Left ventricle myocardium inferior (tissue), 1 donor: ENCODE measurements around the gene AZIN2. TPM values are rescaled to one million over a fixed set of nuclear protein-coding genes. Genes with fewer than 3 reads are reported as not detected.

Experiments
- DNase-seq: peaks from one replicate; pipeline ENCODE4 v3.0.0-alpha.2; 2020
- H3K27ac ChIP-seq: fragments of 200-600 bp; replicated peaks from 2 replicates; pipeline ENCODE4 v1.8.0; 2021
- H3K27me3 ChIP-seq: fragments of 200-600 bp; 2 replicates; pipeline ENCODE4 v1.8.0; 2021; ENCODE audit warnings: low read depth
- H3K36me3 ChIP-seq: fragments of 200-600 bp; 2 replicates; pipeline ENCODE4 v1.8.0; 2021
- H3K4me1 ChIP-seq: fragments of 200-600 bp; 2 replicates; pipeline ENCODE4 v1.8.0; 2021
- H3K4me3 ChIP-seq: fragments of 200-600 bp; 2 replicates; pipeline ENCODE4 v1.8.0; 2021; ENCODE audit warnings: mild to moderate bottlenecking, moderate library complexity
- H3K9me3 ChIP-seq: fragments of 200-600 bp; replicated peaks from 2 replicates; pipeline ENCODE4 v1.8.0; 2021
- CTCF ChIP-seq: fragments of 200-600 bp; IDR thresholded peaks from 2 replicates; pipeline ENCODE4 v1.8.0; 2021; ENCODE audit warnings: antibody characterized with exemption, mild to moderate bottlenecking, borderline replicate concordance
- intact Hi-C: fragments of 100-400 bp; cut with micrococcal nuclease; formaldehyde crosslinking; loops from one replicate; pipeline ENCODE4 v1.11.0; 2022
- total RNA-seq: library from RNA; stranded (reverse); fragmentation: NEBNext Ultra II Directional; extraction: Animal tissue kit (Norgen Biotek cat#: 25700); gene quantifications from one replicate; pipeline ENCODE4 v1.2.1, GENCODE V29; 2021
- donor health status: DM: no; HTN: yes; CAD: no; lungs with severe emphysema.

AZIN2 gene
- total RNA-seq, 1 donor from 2014 or later: 2.8 TPM

DNA sequence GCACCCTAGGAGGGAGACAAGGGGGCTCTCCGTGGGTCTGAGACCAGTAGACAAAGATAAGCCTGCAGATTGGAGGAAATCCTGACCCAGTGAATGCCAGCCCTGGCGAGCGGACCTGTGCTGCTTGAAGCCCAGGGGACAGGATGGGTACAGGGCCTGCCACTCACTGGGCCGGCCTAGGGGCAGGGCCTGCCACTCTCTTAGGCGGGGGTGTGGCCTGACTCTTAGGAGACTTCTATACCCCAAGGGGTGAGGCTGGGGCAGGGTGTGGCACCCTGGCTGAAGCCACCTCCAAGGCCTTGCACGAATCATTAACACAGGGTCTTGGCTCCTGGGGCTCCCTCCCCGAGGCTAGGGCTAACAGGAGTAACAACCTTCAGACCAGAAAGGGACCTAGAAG lies 70.2 kb downstream of the AZIN2 start:
- DNase-seq: no peak
- H3K27me3 ChIP-seq: no peaks in the 10 kb centered on the region
- peaks cover 49% of the 10 kb centered on the region for H3K4me1 ChIP-seq
- no peak for TF ChIP-seq CTCF
- intact Hi-C loops: no loop called here
- H3K9me3 ChIP-seq: no peaks in the 10 kb centered on the region
- H3K36me3 ChIP-seq: peaks cover 17% of the 10 kb centered on the region
- peak overlapping the region; percentile 90 for H3K27ac ChIP-seq
- H3K4me3 ChIP-seq: no peak overlapping the region

DNA sequence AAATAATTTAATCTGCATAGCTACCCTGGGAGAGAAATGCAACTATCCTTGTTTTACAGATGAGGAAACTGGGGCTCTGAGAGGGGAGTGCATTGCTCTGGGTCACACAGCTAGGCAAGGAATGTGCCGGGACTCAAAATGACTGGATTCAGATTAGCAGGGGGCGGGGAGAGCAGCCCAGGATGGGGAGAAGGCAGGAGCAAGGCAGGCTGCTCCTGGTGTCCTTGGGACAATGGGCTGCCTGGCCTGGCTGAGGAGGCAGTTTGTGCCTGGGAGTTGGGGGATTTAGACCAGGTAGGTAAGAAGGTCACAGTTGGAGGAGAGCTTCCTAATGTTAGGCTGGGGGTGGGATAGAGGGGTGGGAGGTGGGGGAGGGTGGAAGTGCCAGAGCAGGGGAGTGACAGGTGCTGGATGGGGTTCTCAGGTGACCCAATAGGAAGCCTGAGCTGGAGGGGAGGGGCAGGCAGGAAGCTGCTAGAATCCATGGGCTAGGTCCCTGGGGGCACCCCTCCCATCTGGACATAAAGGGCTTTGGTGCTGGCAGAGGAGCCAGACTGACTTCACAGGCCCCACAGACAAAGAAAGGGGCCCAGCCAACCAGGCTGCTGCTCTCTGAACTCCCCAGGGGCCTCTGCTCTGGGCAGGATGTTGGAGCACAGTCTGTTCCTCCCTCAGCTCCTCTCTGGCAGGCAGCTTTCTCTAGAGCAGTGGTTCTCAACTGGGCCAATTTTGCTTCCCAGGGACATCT lies 71.9 kb downstream of the AZIN2 start:
- peaks cover 3% of the 10 kb centered on the region for H3K36me3 ChIP-seq
- no peak for TF ChIP-seq CTCF
- peaks cover 55% of the 10 kb centered on the region for H3K4me1 ChIP-seq
- peak; percentile 91 for DNase-seq
- H3K4me3 ChIP-seq: no peak overlapping the region
- peak overlapping the region; percentile 90 for H3K27ac ChIP-seq
- H3K27me3 ChIP-seq: no peaks in the 10 kb centered on the region
- no peaks in the 10 kb centered on the region for H3K9me3 ChIP-seq
- intact Hi-C loops: no loop called here

DNA sequence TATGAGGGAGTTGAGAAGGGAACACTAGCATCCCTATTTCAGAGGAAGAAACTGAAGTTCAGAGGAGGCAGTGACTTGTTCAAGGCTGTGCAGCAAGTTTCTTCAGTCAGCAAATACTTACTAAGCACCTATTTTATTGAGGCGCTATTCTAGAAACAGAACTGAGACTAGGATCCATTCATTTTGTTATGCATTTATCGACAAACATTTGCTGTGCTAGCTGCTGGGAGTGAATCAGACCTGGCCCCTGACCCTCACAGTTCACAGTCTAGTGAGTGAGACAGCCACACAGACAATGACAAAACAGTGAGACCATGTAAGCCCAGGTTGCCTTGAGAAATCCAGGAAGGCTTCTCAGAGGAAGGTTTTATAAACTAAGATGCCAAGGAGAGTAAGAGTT lies 72.7 kb downstream of the AZIN2 start:
- intact Hi-C loops: no loop called here
- TF ChIP-seq CTCF: no peak
- Histone ChIP-seq H3K27me3 (no peaks in the 10 kb centered on the region), H3K36me3 (peaks cover 11% of the 10 kb centered on the region), H3K9me3 (no peaks in the 10 kb centered on the region), H3K4me1 (peaks cover 55% of the 10 kb centered on the region), H3K27ac (peak overlapping the region; percentile 90), H3K4me3 (no peak overlapping the region)
- DNase-seq: no peak

- Histone ChIP-seq H3K9me3 (no peaks in the 10 kb centered on the region), H3K4me3 (no peak overlapping the region), H3K27ac (peak overlapping the region; percentile 54), H3K36me3 (peaks cover 19% of the 10 kb centered on the region), H3K4me1 (peaks cover 57% of the 10 kb centered on the region), H3K27me3 (no peaks in the 10 kb centered on the region)
- intact Hi-C loops: no loop called here
- no peak for DNase-seq
- TF ChIP-seq CTCF: no peak
Measured at GRCh38 chr1:33155877-33156538, 75.1 kb downstream of the AZIN2 start.

DNA sequence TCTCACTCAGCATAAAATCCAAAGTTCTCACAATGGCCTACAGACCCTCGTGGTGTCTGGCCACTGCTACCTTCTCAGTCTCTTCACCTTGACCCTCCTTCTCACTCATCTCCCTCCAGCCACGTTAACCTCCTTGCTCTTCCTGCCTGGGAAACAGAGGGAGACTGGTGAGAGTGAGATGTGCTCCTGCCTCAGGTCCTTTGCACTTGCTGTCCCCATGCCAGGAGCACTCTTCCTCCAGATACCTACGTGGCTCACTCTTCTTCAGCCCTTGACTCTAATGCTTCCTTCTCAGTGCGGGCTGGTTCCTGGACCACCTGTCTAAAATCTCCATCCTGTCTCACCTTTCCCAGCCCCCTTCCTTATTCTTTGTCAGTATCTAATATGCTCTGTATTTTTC lies 76.2 kb downstream of the AZIN2 start:
- TF ChIP-seq CTCF: no peak
- Histone ChIP-seq H3K4me3 (no peak overlapping the region), H3K27ac (no peak overlapping the region), H3K27me3 (no peaks in the 10 kb centered on the region), H3K36me3 (peaks cover 19% of the 10 kb centered on the region), H3K9me3 (no peaks in the 10 kb centered on the region), H3K4me1 (peaks cover 54% of the 10 kb centered on the region)
- intact Hi-C loops: no loop called here
- no peak for DNase-seq
